Spleen (tissue), 7 donors: Measurements from ENCODE around the gene NUDT12.

Source experiments
- CTCF ChIP-seq, 11 experiments: fragments of 200-600 bp in 7 of 11; fragments of 450-650 bp in 4 of 11; sonication (generic) in 4 of 11; IDR thresholded peaks in 8 of 11; conservative IDR thresholded peaks in 3 of 11; 1 replicate in 7 of 11; 2 replicates in 4 of 11; pipeline versions ENCODE4 v1.4.0 to v1.8.0; 2016 to 2021; ENCODE audit warnings: antibody characterized with exemption in 11 of 11, inconsistent platforms in 4 of 11, mild to moderate bottlenecking in 1 of 11
- POLR2AphosphoS5 ChIP-seq, 3 donors: sonication (generic); formaldehyde crosslinking; IDR thresholded peaks; one replicate each; pipeline ENCODE4 v1.5.1; 2017; ENCODE audit warnings: antibody characterized with exemption in 3 of 3
- donor health status: DM: no; HTN: no; CAD: no; lungs with moderate emphysema.
- donor health status: DM: no; HTN: no; CAD: no.
- donor health status: DM: no; HTN: no; CAD: no.

DNA sequence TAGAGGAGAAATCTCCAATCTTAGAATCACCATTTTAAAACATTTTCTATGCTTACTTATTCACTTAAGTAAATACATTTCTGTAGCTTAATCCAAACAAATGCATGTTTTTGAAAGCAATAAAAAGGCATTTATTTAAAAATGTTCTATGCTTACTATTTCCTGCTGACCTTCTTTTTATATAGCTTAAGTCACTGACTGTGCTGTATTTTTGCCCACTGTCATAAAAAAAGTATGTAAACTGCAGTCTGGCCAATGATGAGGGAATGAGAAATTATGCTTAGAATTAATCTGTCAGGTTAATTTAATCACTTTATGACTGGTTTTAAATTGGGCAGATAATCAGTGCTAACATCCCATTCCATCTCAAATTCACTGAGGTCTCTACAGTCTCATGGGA is 20.1 kb downstream of the NUDT12 start:
- TF ChIP-seq POLR2AphosphoS5 (IDR thresholded peaks at IDR 0.05) (no peak), CTCF (IDR thresholded peaks at IDR 0.05 in 8 of 11, conservative IDR thresholded peaks at IDR 0.05 in 3 of 11) (no peak)
